HG03558 (cell line): ENCODE measurements around the gene IQCF5.
"Not testable (repeated sequence)": the region's sequence is repeated elsewhere in the genome, so short reads cannot be mapped to it uniquely, and the experiment has no call there.

Source experiments
- ATAC-seq: cut with Tn5 transposase; IDR thresholded peaks from one replicate; pipeline ENCODE4 v1.9.1; 2021; ENCODE audit warnings: moderate number of reproducible peaks; ENCODE audit not compliant: unreplicated experiment; ENCODE audit errors: extremely low read depth

IQCF5 gene

DNA sequence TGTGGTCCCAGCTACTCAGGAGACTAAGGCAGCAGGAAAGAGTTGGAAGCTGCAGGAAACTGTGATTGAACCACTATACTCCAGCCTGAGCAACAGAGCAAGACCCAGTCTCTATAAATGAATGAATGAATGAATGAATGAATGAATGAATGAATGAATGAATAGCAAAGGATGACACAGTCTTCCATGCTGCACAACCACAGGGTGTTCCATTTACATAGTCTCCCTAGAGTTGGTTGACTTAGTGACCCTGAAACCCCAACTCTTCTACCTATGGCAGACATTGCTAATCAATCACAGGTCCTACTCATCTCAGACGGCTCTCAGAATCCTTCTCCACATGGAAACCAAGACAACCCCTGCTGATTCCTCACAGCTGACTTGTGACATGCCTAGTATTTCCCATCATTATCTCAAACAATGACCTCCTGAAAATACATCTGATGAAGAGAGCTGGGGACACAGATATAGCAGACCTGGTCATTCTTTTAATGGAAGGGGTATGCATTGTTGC lies 2.1 kb downstream of the IQCF5 start:
- no peak for ATAC-seq

DNA sequence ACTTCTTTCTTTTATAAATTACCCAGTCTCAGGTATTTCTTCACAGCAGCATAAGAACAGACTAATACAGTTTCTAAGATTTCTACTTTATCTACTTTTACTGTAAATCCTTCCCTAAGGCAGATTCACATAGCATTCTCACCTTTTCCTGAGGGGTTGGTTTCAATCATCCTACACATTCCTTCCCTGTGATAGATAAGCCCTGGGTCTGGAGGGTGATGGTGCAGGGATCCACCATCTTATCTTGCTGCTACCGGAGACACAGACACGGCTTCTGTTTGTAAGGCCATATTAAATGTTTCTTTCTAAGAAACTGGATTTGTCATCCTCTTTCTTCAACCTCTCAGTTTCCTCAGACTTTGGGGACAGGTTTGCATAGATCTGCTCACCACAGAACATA lies 6.1 kb downstream of the IQCF5 start:
- no peak for ATAC-seq

DNA sequence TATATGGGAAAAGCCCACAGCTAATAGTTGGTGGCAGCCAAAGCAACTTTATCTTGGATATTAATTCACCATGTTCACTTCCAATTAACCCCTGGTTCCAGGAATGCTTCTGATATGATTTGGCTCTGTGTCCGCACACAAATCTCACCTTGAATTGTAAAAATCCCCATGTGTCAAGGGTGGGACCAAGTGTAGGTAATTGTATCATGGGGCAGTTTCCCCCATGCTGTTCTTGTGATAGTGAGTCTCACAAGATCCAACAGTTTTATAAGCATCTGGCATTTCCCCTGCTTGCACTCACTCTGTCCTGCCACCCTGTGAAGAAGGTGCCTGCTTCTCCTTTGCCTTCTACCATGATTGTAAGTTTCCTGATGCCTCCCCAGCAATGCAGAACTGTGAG lies 6.5 kb downstream of the IQCF5 start:
- not testable (repeated sequence) for ATAC-seq

DNA sequence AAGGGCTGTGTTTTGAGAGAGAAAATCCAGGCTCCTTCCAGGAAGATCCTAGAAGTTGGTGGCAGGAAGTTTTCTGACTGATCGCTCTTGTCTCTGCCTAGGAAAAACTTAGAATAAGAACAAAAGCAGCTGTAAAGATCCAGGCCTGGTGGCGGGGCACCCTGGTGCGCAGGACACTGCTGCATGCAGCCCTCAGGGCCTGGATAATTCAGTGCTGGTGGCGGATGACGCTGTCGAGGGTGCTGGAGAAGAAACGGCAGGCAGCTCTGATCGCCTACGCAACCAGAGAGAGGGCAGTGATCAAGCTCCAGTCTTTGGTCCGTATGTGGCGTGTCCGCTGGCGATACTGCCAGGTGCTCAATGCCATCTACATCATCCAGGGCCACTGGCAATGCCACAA lies 12.5 kb downstream of the IQCF5 start:
- ATAC-seq = no peak

DNA sequence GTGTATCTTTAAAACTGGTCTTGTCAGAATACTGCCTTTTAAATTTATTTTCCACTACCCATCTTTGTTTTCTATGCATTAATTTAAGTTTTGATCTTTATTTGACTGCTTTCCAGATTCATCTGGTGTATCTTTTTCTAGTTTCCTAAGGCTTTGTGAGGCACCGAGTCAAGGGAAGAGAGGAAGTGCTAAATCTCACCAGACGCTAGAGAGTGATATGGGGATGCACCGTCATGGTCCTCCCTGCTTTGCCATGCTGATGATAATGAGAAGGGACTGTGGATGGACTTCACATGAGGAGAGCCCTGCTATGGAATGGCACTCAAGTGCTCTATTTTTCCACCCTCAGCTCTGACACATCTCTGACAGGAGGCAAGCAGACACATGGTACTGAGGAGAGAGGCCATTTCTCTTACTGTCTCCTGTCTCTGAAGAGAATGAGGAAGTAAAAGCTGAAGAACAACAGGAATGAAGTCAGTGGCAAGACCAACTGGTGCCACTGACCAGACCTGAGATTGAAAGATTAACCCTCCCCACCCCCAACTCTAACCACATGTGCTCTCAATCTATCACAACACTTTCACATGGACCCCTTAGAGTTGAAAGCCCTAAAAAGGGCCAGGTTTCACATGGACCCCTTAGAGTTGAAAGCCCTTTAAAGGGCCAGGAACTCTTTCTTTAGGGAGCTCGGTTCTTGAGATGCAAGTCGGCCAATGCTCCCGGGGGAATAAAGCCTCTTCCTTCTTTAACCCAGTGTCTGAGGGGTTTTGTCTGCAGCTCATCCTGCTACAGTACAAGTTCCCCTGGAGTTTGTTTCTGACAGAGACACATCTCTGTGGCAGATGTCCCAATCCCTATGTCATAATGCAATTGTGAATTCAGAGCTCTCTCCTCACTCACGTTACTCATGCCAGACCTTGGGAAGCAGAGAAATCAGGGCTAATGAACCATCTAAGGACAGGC lies 14.4 kb downstream of the IQCF5 start, which contains the start of gene IQCF2:
TSS of gene IQCF2 (plus strand) at position 913 of the 963 bp plus-strand sequence. CDS start 52 bp downstream, outside the sequence.
- no peak for ATAC-seq

DNA sequence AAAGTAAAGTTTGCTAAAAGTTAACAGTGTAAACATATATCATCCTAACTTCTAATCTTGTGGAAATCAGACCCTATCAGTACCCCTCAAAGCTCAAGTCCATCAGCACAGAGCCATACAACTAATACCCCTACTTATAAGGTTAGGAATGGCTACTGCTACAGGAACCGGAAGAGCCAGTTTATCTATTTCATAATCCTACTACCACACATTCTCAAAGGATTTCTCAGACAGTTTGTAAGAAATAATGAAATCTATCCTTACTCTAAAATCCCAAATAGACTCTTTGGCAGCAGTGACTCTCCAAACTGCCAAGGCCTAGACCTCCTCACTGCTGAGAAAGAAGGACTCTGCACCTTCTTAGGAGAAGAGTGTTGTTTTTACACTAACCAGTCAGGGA lies 20.0 kb downstream of the IQCF5 start:
- not testable (repeated sequence) for ATAC-seq

DNA sequence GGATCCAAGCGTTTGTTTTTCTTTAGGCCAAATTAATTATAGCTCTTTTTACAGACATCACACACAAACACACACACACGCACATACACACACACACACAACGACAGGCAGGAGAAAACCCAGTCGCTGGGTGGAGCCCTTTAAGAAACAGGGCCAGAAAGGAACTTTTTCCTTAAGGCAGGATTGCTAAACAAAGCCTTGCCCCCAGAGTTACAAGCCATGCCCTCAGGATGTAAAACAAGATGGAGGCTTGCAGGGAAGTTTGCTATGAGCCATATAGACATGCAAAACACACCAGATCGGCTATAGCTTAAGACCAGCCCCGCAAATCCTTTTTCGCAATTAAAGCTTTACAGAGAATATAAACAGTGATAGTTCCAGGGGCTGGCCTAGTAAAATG lies 30.3 kb downstream of the IQCF5 start:
- ATAC-seq = no peak

DNA sequence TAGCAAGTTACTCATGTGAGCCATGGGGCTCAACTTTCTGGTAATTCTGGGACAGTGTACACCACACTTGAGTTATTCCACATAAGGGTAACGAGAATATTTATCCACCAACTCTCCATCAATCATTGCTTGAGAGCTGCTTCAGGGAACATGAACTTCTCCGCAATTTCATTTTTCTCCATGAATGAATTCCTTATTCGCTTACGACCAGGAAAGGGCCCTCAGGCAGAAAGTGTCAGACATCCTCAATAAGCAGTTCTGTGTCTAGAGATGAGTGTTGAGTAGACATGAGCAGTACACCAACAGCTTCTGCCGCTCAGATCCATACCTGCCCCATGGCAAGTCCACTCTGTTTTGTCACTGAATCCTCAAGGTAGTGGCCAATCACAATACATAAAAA lies 38.8 kb downstream of the IQCF5 start:
- ATAC-seq = no peak

DNA sequence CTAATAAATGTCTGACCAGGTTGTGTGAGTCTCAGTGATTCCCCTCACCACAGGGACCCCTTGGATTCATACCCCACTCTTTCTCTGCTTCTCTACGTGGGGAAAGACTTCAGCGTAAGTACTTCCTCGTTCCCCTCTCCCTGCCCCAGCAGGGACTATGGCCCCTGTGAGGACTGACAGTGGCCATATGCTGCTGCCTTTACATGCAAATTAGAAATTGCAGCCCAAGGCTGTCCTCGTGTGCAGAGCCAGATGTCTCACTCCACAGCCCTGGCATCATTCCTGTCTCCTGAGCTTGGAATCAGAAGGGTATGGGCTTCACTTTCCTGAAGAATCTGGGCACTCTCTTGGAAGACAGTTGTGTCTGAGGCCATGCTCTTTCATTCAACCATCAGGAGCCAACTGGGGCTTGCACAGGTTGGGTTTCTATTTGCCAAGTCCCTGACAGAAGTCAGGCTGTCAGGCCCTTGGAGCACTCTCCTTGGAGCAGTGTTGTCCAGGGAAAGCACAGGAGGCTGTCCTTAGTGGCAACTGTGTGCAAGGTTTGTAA lies 44.5 kb downstream of the IQCF5 start:
- ATAC-seq = no peak

DNA sequence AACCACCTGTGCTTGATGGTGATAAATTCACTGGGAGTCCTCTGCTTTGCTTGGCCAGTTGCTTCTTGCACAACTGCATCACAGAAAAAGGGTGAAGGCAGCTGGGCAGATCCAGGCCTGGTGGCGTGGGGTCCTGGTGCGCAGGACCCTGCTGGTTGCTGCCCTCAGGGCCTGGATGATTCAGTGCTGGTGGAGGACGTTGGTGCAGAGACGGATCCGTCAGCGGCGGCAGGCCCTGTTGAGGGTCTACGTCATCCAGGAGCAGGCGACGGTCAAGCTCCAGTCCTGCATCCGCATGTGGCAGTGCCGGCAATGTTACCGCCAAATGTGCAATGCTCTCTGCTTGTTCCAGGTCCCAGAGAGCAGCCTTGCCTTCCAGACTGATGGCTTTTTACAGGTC lies 45.1 kb downstream of the IQCF5 start:
- no peak for ATAC-seq

DNA sequence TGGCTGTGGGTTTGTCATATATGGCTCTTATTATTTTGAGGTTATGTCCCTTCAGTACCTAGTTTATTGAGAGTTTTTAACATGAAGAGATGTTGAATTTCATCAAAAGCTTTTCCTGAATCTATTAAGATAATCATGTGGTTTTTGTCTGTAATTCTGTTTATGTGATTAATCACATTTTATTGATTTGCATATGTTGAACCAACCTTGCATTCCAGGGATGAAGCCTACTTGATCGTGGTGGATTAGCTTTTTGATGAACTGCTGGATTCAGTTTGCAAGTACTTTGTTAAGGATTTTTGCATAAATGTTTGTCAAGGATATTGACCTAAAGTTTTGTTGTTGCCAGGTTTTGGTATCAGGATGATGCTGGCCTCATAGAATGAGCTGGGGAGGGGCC lies 47.1 kb downstream of the IQCF5 start:
- no peak for ATAC-seq
